ENCODE data around the gene NRTN.

NRTN gene

GRCh38 chr19:5804516-5805461 is at the start of gene NRTN:
TSS of gene NRTN (plus strand) at chr19:5805067. CDS start at chr19:5824166, 19,099 bp downstream.
- DNase-seq (ENCODE audit: extremely low spot score) = peak; percentile 80
- ChIA-PET POLR2A (interaction anchor here (0.9 to 1.5 kb wide), 2 partner anchors 14 to 24 kb away, joined by 3 to 14 read pairs; partner anchors contain the start of gene DUS3L), CTCF (interaction anchor here (0.6 to 2.6 kb wide), 54 partner anchors 8 to 572 kb away, joined by 3 to 75 read pairs (median 4); partner anchors contain the start of genes DUS3L, FUT6, NDUFA11 and RPL36)
- no peak for TF ChIP-seq CTCF (IDR thresholded peaks at IDR 0.05; ENCODE audit: control extremely low read depth, extremely low read depth, low read depth, missing control alignments)

GRCh38 chr19:5762608-5763217 is 42.2 kb upstream of the NRTN start:
- POLR2A ChIA-PET = no interaction called here
- CTCF ChIA-PET = no interaction called here
- DNase-seq (ENCODE audit: extremely low spot score) = no peak
- no peak for TF ChIP-seq CTCF (IDR thresholded peaks at IDR 0.05; ENCODE audit: control extremely low read depth, extremely low read depth, low read depth, missing control alignments)

- DNase-seq (ENCODE audit: extremely low spot score) = no peak
- POLR2A ChIA-PET = no interaction called here
- CTCF ChIA-PET = no interaction called here
- TF ChIP-seq CTCF (IDR thresholded peaks at IDR 0.05; ENCODE audit: control extremely low read depth, extremely low read depth, low read depth, missing control alignments) = no peak
These were observed 39.6 kb upstream of the NRTN start for GRCh38 chr19:5765220-5765619.

GRCh38 chr19:5767949-5768348 is 36.9 kb upstream of the NRTN start:
- TF ChIP-seq CTCF (IDR thresholded peaks at IDR 0.05; ENCODE audit: control extremely low read depth, extremely low read depth, low read depth, missing control alignments) = no peak
- no peak for DNase-seq (ENCODE audit: extremely low spot score)
- ChIA-PET POLR2A (no interaction called here), CTCF (no interaction called here)

- TF ChIP-seq CTCF (IDR thresholded peaks at IDR 0.05; ENCODE audit: control extremely low read depth, extremely low read depth, low read depth, missing control alignments) = no peak
- ChIA-PET POLR2A (no interaction called here), CTCF (no interaction called here)
- no peak for DNase-seq (ENCODE audit: extremely low spot score)
These were observed 32.5 kb upstream of the NRTN start for GRCh38 chr19:5772416-5772815.

- TF ChIP-seq CTCF (IDR thresholded peaks at IDR 0.05; ENCODE audit: control extremely low read depth, extremely low read depth, low read depth, missing control alignments) = no peak
- DNase-seq (ENCODE audit: extremely low spot score) = no peak
- ChIA-PET POLR2A (no interaction called here), CTCF (interaction anchor here (1.1 kb wide), 1 partner anchor 21 kb away, joined by 3 read pairs; no protein-coding TSS in a partner anchor)
These were observed 31.6 kb upstream of the NRTN start for GRCh38 chr19:5773276-5773675.

Data from GM10248 (cell line).